AG04450 (cell line): ENCODE results near the gene MEIS2. TPM values are rescaled to one million over a fixed set of nuclear protein-coding genes. Genes with fewer than 3 reads are reported as not detected.

Source experiments
- CTCF ChIA-PET: fragments of 300-600, 350-600 bp; formaldehyde crosslinking; extraction: SDS; loops from one replicate; lab custom pipeline; 2022; ENCODE audit warnings: antibody characterized with exemption, inconsistent platforms; lab: Charles Lee
- POLR2A ChIA-PET: fragments of 350-600 bp; formaldehyde crosslinking; extraction: SDS; loops from one replicate; lab custom pipeline; 2021; ENCODE audit warnings: antibody characterized with exemption, inconsistent platforms; lab: Yijun Ruan, JAX
- DNase-seq: peaks from one replicate; pipeline ENCODE4 v3.0.0-alpha.2; 2011; ENCODE audit warnings: low read depth, low spot score
- H3K27ac ChIP-seq: one replicate; pipeline ENCODE4 v1.5.1; 2012; ENCODE audit warnings: low read depth, low read length, control low read depth
- H3K27me3 ChIP-seq: one replicate; pipeline ENCODE4 v1.6.0; 2012; ENCODE audit warnings: low read length; ENCODE audit not compliant: control insufficient read depth, insufficient read depth
- H3K4me3 ChIP-seq: 2 replicates; pipeline ENCODE4 v1.5.1; 2011; ENCODE audit warnings: mild to moderate bottlenecking, low read depth, low read length, control low read depth
- H3K9me3 ChIP-seq: 2 replicates; pipeline ENCODE4 v1.5.1; 2012; ENCODE audit warnings: low read length; ENCODE audit not compliant: control insufficient read depth, insufficient read depth
- polyA plus RNA-seq: library from polyadenylated mRNA; depleted of rRNA; stranded (reverse); fragments of >200 nt; gene quantifications from 2 replicates; pipeline ENCODE4 v1.2.3, GENCODE V29; 2011
- TF ChIP-seq, protein P1 (sequence below): IDR thresholded peaks from 2 replicates; pipeline ENCODE4 v1.5.1; 2011; ENCODE audit warnings: low read depth, low read length, control low read depth, inconsistent platforms

MEIS2 gene
- polyA plus RNA-seq, 1 experiment, result 31.7 TPM

DNA sequence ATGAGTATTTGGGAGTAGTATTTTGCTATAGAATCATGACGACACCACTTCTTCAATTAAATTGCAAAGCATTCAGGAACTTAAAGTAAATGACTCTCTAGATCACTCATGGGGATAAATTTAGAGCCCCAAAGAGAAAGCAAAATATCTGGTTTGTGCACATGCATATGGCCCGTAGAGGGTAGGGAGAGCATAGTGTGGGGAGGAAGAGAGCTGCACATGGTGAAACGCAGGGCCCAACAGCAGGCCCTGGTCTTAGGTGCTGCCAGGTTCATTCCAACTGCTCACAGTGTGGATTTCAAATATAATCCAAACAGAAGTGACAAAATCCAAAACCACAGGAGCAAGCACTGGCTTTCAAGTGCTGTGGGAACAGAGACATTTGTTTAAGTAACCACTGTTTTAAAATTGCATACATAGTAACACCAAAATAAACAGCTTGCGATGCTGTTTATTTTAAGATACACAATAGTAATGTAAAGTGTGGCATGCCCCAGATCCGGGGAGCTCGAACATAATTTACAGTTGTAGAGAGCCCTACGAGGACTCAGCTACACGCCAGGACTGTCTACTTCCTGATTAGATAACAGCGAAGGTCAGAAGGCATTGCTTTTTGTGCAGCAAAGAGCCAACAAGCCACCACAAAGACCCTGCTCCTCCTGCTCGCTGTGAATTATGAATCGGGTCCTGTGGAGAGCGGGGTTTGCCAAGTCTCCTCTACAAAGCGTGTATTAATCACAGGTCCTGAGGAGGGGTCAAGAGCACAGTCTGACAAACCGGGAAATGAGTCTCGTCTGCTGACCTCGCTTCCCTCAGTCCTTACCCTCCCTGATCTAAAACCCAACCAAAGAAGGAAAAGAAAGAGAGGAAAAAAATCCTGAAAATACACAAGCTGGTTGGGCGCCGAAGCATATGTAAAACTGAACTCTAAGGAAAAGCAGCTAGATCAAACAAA, 80.6 kb downstream of the MEIS2 start:
- Histone ChIP-seq H3K4me3 (peak overlapping the region; percentile 1; the same call in 1 of the 2 replicates), H3K9me3 (no peaks in the 10 kb centered on the region), H3K27me3 (no peaks in the 10 kb centered on the region), H3K27ac (peak overlapping the region; percentile 55)
- ChIA-PET CTCF (interaction anchor here (0.6 to 1.3 kb wide), 3 partner anchors 67 to 1941 kb away, joined by 3 read pairs; no protein-coding TSS in a partner anchor), POLR2A (interaction anchor here (0.9 to 1.1 kb wide), 2 partner anchors 40 to 70 kb away, joined by 3 to 4 read pairs; no protein-coding TSS in a partner anchor)
- DNase-seq, result no peak
- TF ChIP-seq, protein P1, sequence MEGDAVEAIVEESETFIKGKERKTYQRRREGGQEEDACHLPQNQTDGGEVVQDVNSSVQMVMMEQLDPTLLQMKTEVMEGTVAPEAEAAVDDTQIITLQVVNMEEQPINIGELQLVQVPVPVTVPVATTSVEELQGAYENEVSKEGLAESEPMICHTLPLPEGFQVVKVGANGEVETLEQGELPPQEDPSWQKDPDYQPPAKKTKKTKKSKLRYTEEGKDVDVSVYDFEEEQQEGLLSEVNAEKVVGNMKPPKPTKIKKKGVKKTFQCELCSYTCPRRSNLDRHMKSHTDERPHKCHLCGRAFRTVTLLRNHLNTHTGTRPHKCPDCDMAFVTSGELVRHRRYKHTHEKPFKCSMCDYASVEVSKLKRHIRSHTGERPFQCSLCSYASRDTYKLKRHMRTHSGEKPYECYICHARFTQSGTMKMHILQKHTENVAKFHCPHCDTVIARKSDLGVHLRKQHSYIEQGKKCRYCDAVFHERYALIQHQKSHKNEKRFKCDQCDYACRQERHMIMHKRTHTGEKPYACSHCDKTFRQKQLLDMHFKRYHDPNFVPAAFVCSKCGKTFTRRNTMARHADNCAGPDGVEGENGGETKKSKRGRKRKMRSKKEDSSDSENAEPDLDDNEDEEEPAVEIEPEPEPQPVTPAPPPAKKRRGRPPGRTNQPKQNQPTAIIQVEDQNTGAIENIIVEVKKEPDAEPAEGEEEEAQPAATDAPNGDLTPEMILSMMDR, result no peak

DNA sequence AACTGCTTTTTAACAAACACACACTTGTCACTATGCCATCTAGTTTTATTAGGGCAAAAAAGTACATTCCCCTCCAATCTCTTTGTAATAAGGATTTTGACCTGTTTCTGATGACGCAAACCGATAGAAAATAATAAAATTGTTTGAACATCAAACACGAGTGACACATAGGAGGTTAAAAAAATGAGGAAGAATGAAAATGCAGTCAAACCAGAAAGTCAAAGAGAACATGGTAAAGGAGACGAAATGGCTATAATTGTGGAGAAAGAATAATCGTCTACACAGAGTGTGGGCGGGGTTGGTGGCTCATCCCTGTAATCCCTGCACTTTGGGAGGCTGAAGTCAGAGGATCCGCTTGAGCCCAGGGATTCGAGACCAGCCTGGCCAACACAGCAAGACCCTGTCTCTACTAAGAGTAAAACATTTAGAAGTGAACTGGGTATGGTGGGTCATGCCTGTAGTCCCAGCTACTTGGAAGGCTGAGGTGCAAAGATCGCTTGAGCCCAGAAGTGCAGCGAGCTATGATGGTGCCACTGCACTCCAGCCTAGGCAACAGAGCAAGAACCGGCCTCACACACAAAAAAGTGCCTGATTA, 83.2 kb downstream of the MEIS2 start:
- TF ChIP-seq, protein P1, result no peak
- no peaks in the 10 kb centered on the region for H3K9me3 ChIP-seq
- H3K27me3 ChIP-seq, result no peaks in the 10 kb centered on the region
- DNase-seq, result no peak
- no peak overlapping the region for H3K27ac ChIP-seq
- CTCF ChIA-PET, result no interaction called here
- POLR2A ChIA-PET, result no interaction called here
- no peak overlapping the region for H3K4me3 ChIP-seq

DNA sequence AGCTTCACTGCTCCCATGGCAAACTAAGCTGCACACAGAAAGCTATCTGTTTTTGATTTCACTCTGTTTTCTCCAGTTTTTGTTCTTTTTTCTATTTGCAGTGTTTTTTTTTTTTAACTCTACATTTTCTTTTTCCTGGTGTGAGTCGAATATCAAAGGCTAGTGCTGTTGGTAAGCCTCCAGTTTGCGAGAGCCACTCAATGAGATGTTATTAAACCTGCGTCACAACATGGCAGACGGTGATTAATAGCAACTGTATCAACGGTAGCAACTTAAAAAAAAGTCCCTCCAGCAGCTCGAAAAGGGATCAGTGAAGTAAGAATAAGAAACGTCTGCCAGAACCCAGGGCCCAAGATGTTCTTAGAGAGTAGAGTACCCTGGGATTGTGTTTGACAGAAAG, 84.1 kb downstream of the MEIS2 start:
- Histone ChIP-seq H3K9me3 (no peaks in the 10 kb centered on the region), H3K4me3 (no peak overlapping the region), H3K27me3 (no peaks in the 10 kb centered on the region), H3K27ac (no peak overlapping the region)
- POLR2A ChIA-PET, result no interaction called here
- no peak for DNase-seq
- CTCF ChIA-PET, result interaction anchor here (1.2 kb wide), 1 partner anchor 117 kb away, joined by 3 read pairs; no protein-coding TSS in a partner anchor
- TF ChIP-seq, protein P1, result no peak

DNA sequence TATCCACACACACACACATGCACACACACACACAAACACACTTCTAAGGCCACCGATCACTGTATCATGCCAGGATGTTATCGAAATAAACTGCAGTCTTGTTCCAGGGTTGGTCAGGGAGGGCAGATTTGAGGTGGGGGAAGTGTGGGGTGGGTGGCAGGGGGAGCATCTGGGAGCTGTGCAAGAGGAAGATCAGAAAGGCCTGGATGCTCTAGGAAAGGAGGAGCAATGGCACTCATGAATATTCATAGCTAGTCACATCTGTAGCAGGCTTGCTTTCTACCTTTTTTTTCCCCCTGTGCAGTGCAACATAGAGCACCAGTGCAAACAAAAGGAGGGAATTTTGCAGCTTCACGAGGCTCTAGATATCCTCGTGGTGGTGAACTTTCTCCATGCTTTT, 84.9 kb downstream of the MEIS2 start:
- CTCF ChIA-PET, result interaction anchor here (1.2 kb wide), 1 partner anchor 118 kb away, joined by 3 read pairs; no protein-coding TSS in a partner anchor
- DNase-seq, result no peak
- H3K9me3 ChIP-seq, result no peaks in the 10 kb centered on the region
- no peaks in the 10 kb centered on the region for H3K27me3 ChIP-seq
- no peak overlapping the region for H3K4me3 ChIP-seq
- POLR2A ChIA-PET, result no interaction called here
- H3K27ac ChIP-seq, result no peak overlapping the region
- TF ChIP-seq, protein P1, result no peak
